ENCODE results near the gene ZDHHC3. TPM values are rescaled to one million over a fixed set of nuclear protein-coding genes. Genes with fewer than 3 reads are reported as not detected.
"Not testable (repeated sequence)": the region's sequence is repeated elsewhere in the genome, so short reads cannot be mapped to it uniquely, and the experiment has no call there.

Gene ZDHHC3
- total and polyA plus RNA-seq, 2 donors (not counting 1 experiment from before 2014, with no cell fraction given): 37.2 to 52.6 TPM

DNA sequence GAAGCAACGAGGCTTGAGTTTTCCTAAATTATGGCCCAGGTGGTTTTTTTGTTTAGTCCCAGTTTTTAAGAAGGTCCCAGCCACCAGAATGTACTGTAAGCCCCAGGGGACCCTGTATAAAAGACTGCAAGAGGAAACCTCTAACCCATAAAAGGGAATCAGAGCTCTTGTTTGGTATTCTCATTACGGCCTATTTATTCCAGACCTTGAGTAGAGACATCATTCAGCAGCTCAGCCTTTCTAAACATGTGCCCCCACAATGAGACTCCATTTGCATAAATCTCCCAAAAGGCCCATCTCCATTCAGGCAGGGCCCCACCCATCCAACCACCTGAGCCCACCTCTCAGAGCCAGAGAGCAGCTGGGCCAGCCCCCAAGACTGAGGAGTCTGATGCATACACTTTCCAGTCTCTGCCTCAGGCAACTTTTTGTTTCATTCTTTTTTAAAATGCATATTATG, 25.7 kb downstream of the ZDHHC3 start:
- no peaks in the 10 kb centered on the region for H3K9me3 Mint-ChIP-seq (ENCODE audit: insufficient read depth)
- ChIA-PET CTCF (no interaction called here), POLR2A (no interaction called here)
- Histone ChIP-seq H3K9me3 (ENCODE audit: control extremely low read depth in 1 of 3, control insufficient read depth in 2 of 3, insufficient read depth in 1 of 3, low read length in 2 of 3) (no peaks in the 10 kb centered on the region), H3K4me3 (ENCODE audit: control extremely low read depth in 1 of 5, extremely low read depth in 1 of 5, insufficient read depth in 1 of 5, low read depth in 2 of 5, low read length in 4 of 5) (no peak overlapping the region), H3K27me3 (replicated peaks in 1 of 4; ENCODE audit: control extremely low read depth in 1 of 4, control insufficient read depth in 3 of 4, insufficient read depth in 4 of 4, low read length in 3 of 4) (no peaks in the 10 kb centered on the region), H2AFZ (ENCODE audit: insufficient read depth, low read depth, low read length, poor library complexity, severe bottlenecking) (no peak overlapping the region), H3K27ac (ENCODE audit: low read length in 2 of 2) (no peak overlapping the region), H4K20me1 (ENCODE audit: control insufficient read depth, insufficient read depth, low read length, poor library complexity, severe bottlenecking) (peaks cover 7% of the 10 kb centered on the region), H3K4me2 (replicated peaks; ENCODE audit: low read depth, low read length, poor library complexity, severe bottlenecking) (no peak overlapping the region), H3K4me1 (ENCODE audit: control insufficient read depth in 2 of 2, insufficient read depth in 2 of 2, low read length in 2 of 2) (peaks cover 0 to 11% of the 10 kb centered on the region in 2 donors), H3K36me3 (replicated peaks in 1 of 2; ENCODE audit: control extremely low read depth in 1 of 2, control insufficient read depth in 1 of 2, extremely low read depth in 1 of 2, insufficient read depth in 2 of 2, low read length in 1 of 2) (peaks cover 0 to 2% of the 10 kb centered on the region in 2 experiments), H3K9ac (ENCODE audit: low read length) (no peak overlapping the region), H3K79me2 (ENCODE audit: control insufficient read depth, insufficient read depth, low read length) (peaks cover 32% of the 10 kb centered on the region)
- 20% methylated on average over 1 of the region's 2 CpGs for WGBS (ENCODE audit: insufficient coverage)
- H3K4me1 Mint-ChIP-seq: peaks cover 28% of the 10 kb centered on the region
- H3K27me3 Mint-ChIP-seq: no peaks in the 10 kb centered on the region
- H3K27ac Mint-ChIP-seq: no peak overlapping the region
- DNase-seq: no peak
- no peak overlapping the region for H3K4me3 Mint-ChIP-seq
- intact Hi-C loops (cut with micrococcal nuclease): no loop called here
- no peak for TF ChIP-seq EZH2 (IDR thresholded peaks at IDR 0.05; ENCODE audit: borderline replicate concordance, insufficient read depth, low read depth, low read length, poor library complexity, severe bottlenecking)
- TF ChIP-seq, protein P1, sequence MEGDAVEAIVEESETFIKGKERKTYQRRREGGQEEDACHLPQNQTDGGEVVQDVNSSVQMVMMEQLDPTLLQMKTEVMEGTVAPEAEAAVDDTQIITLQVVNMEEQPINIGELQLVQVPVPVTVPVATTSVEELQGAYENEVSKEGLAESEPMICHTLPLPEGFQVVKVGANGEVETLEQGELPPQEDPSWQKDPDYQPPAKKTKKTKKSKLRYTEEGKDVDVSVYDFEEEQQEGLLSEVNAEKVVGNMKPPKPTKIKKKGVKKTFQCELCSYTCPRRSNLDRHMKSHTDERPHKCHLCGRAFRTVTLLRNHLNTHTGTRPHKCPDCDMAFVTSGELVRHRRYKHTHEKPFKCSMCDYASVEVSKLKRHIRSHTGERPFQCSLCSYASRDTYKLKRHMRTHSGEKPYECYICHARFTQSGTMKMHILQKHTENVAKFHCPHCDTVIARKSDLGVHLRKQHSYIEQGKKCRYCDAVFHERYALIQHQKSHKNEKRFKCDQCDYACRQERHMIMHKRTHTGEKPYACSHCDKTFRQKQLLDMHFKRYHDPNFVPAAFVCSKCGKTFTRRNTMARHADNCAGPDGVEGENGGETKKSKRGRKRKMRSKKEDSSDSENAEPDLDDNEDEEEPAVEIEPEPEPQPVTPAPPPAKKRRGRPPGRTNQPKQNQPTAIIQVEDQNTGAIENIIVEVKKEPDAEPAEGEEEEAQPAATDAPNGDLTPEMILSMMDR (IDR thresholded peaks at IDR 0.05): no peak
- ATAC-seq (ENCODE audit: low read depth): no peak

DNA sequence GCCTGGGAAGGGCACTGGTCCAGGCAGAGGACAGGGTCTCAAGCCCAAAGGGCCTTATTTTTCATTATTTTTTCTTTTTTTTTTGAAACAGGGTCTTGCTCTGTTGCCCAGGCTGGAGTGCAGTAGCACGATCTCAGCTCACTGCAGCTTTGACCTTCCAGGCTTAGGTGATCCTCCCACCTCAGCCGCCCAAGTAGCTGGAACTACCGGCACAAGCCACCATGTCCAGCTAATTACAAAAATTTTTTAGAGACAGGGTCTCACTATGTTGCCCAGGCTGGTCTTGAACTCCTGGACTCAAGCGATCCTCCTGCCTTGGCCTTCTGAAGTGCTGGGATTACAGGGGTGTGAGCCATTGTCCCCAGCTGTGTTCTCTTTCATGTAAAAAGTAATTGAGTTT, 26.2 kb downstream of the ZDHHC3 start:
- intact Hi-C loops (cut with micrococcal nuclease): not testable (repeated sequence)

More for the DNA sequence above, 26.2 kb downstream of the ZDHHC3 start:
- DNase-seq; ATAC-seq (ENCODE audit: low read depth); H3K27me3 ChIP-seq (replicated peaks in 1 of 4; ENCODE audit: control extremely low read depth in 1 of 4, control insufficient read depth in 3 of 4, insufficient read depth in 4 of 4, low read length in 3 of 4); POLR2A ChIA-PET; H3K9ac ChIP-seq (ENCODE audit: low read length); H3K27ac ChIP-seq (ENCODE audit: low read length in 2 of 2); H2AFZ ChIP-seq (ENCODE audit: insufficient read depth, low read depth, low read length, poor library complexity, severe bottlenecking); H3K27ac Mint-ChIP-seq; H3K9me3 ChIP-seq (ENCODE audit: control extremely low read depth in 1 of 3, control insufficient read depth in 2 of 3, insufficient read depth in 1 of 3, low read length in 2 of 3); H3K9me3 Mint-ChIP-seq (ENCODE audit: insufficient read depth); H3K4me1 ChIP-seq (ENCODE audit: control insufficient read depth in 2 of 2, insufficient read depth in 2 of 2, low read length in 2 of 2); H3K4me3 Mint-ChIP-seq; H3K4me3 ChIP-seq (ENCODE audit: control extremely low read depth in 1 of 5, extremely low read depth in 1 of 5, insufficient read depth in 1 of 5, low read depth in 2 of 5, low read length in 4 of 5); H3K36me3 ChIP-seq (replicated peaks in 1 of 2; ENCODE audit: control extremely low read depth in 1 of 2, control insufficient read depth in 1 of 2, extremely low read depth in 1 of 2, insufficient read depth in 2 of 2, low read length in 1 of 2); H3K27me3 Mint-ChIP-seq; H3K4me2 ChIP-seq (replicated peaks; ENCODE audit: low read depth, low read length, poor library complexity, severe bottlenecking); CTCF ChIA-PET; H4K20me1 ChIP-seq (ENCODE audit: control insufficient read depth, insufficient read depth, low read length, poor library complexity, severe bottlenecking): not testable (repeated sequence)
- peaks cover 23% of the 10 kb centered on the region for H3K4me1 Mint-ChIP-seq
- peaks cover 32% of the 10 kb centered on the region for H3K79me2 ChIP-seq (ENCODE audit: control insufficient read depth, insufficient read depth, low read length)
- 93% methylated on average over 2 of the region's 4 CpGs for WGBS (ENCODE audit: insufficient coverage)
